ENCODE results near the gene DGKG. TPM values are rescaled to one million over a fixed set of nuclear protein-coding genes. Genes with fewer than 3 reads are reported as not detected.

DGKG gene
- total and polyA plus RNA-seq, 9 of the 15 experiments (the other 6 are each of a cell fraction or from before 2014, with no cell fraction given) = 0.01 to 0.36 (median 0.15) TPM

DNA sequence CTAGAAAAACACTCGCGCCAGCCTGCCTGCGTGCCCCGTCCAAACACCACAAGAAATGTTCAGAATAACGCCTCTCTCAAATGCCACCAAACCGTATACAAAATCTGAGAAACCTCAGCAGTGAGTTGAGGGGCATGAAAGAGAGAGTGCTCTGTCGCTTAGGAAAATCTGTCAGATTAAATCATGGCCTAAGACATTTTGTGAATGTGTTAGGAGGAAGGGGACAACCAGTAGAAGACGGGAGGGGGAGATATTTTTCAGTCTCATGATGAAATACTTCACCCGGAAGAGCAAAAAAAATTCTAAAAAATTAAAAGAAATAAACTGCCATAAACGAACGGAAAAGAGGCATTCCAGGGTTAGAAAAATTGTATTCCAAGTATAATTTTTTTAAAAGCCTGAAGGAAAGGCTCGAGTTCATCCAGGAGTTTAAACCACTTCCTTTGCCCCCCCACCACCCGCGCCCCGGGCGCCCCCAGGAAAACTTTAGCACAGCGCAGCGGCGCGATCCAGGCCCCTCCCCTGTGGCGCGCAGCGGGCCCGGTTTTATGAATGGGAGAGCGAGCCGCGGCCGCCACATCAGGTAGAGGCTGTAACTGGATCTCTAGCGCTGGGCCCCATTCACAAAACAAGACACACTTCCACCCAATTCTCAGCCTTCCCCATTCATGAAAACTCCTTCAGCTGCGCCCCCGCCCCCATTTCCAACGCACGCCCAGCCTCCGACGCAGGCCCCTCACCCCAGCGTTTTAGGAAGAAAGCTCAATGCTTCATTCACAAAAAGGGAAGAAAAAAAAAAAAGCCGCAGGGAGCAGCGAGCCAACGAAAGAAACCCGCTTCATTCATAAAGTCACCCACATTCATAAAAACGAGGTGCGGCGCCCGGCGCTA is 254.6 kb downstream of the DGKG start:
- no peak for FAIRE-seq
- Histone ChIP-seq H2AFZ (ENCODE audit: low read depth, low read length) (peak overlapping the region; percentile 80; the same call in 1 of the 2 replicates), H3K36me3 (ENCODE audit: control insufficient read depth, insufficient read depth, low read length) (peaks cover 9% of the 10 kb centered on the region; the same call in 1 of the 3 replicates), H3K4me1 (replicated peaks in 1 of 2; ENCODE audit: control insufficient read depth in 2 of 2, insufficient read depth in 2 of 2, low read length in 2 of 2) (peaks cover 16 to 26% of the 10 kb centered on the region in 2 experiments), H3K9me3 (replicated peaks; ENCODE audit: control insufficient read depth, insufficient read depth, low read depth, low read length) (no peaks in the 10 kb centered on the region), H3K9ac (ENCODE audit: insufficient read depth in 1 of 2, low read depth in 2 of 2, low read length in 2 of 2) (peak overlapping the region; percentile 65 to 94; a peak in 3 of 4 replicates), H3K27ac (ENCODE audit: extremely low read depth, low read depth, low read length) (peak overlapping the region; percentile 82; the same call in 2 of the 3 replicates), H4K20me1 (replicated peaks; ENCODE audit: control insufficient read depth, insufficient read depth, low read length) (no peaks in the 10 kb centered on the region), H3K27me3 (ENCODE audit: control insufficient read depth in 2 of 2, insufficient read depth in 2 of 2, low read length in 2 of 2) (peaks cover under 1 to 1% of the 10 kb centered on the region in 2 experiments; a peak in 3 of 5 replicates), H3K4me2 (ENCODE audit: insufficient read depth, low read length) (peak overlapping the region; percentile 71), H3K9me1 (ENCODE audit: control insufficient read depth, insufficient read depth, low read length) (no peaks in the 10 kb centered on the region), H3K79me2 (ENCODE audit: control insufficient read depth, insufficient read depth, low read length) (peaks cover 25% of the 10 kb centered on the region), H3K4me3 (peak overlapping the region; percentile 75)
- ATAC-seq = peak; percentile 65
- in situ Hi-C loops (cut with MboI) (no loop called here), intact Hi-C loops (cut with micrococcal nuclease) (loop anchor here (5.0 kb wide), 1 partner anchor 105 kb away; no protein-coding TSS in a partner anchor)
- WGBS (ENCODE audit: insufficient coverage, low coverage, missing lambda C conversion rate) = 1% methylated on average over 35 of the region's 45 CpGs
- ChIA-PET CTCF (ENCODE audit: low intra/inter-chr PET ratio) (no interaction called here), POLR2A (interaction anchor here (0.7 to 4.0 kb wide), 5 partner anchors 11 to 175 kb away, joined by 3 to 34 read pairs (median 4); no protein-coding TSS in a partner anchor)
- no TSS peak for BruUV-seq (replicated peaks)
- DNase-seq (ENCODE audit: extremely low read depth in 1 of 4, low spot score in 3 of 4) = peak; percentile 43 to 82 (median 65)
- TF ChIP-seq ZBTB8A (IDR thresholded peaks at IDR 0.05; ENCODE audit: partially characterized antibody) = no peak
- TF ChIP-seq, protein P1, sequence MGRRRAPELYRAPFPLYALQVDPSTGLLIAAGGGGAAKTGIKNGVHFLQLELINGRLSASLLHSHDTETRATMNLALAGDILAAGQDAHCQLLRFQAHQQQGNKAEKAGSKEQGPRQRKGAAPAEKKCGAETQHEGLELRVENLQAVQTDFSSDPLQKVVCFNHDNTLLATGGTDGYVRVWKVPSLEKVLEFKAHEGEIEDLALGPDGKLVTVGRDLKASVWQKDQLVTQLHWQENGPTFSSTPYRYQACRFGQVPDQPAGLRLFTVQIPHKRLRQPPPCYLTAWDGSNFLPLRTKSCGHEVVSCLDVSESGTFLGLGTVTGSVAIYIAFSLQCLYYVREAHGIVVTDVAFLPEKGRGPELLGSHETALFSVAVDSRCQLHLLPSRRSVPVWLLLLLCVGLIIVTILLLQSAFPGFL (CRISPR knock-in tag; IDR thresholded peaks at IDR 0.05) = no peak
- TF ChIP-seq SMARCA5 (IDR thresholded peaks at IDR 0.05) = no peak
- TF ChIP-seq CBX1 (IDR thresholded peaks at IDR 0.05; ENCODE audit: low read depth) = no peak
- TF ChIP-seq ZNF436 (CRISPR knock-in tag; IDR thresholded peaks at IDR 0.05) = no peak
- TF ChIP-seq ARNT (IDR thresholded peaks at IDR 0.05) = no peak
- no peak for TF ChIP-seq KLF6 (CRISPR knock-in tag; IDR thresholded peaks at IDR 0.05; ENCODE audit: borderline replicate concordance)
- TF ChIP-seq TOE1 (IDR thresholded peaks at IDR 0.05; ENCODE audit: borderline replicate concordance) = no peak
- TF ChIP-seq TOE1 (CRISPR knock-in tag; IDR thresholded peaks at IDR 0.05; ENCODE audit: borderline replicate concordance, low read depth) = no peak
- TF ChIP-seq HNRNPUL1 (IDR thresholded peaks at IDR 0.05; ENCODE audit: low read length) = no peak
- TF ChIP-seq MYNN (IDR thresholded peaks at IDR 0.05) = no peak
- no peak for TF ChIP-seq MYNN (CRISPR knock-in tag; IDR thresholded peaks at IDR 0.05)
- TF ChIP-seq FOXA3 (CRISPR knock-in tag; conservative IDR thresholded peaks at IDR 0.05 in 1 of 2, IDR thresholded peaks at IDR 0.05 in 1 of 2) = no peak
- TF ChIP-seq NR4A1 (CRISPR knock-in tag; IDR thresholded peaks at IDR 0.05) = no peak
- TF ChIP-seq NR4A1 (tag; IDR thresholded peaks at IDR 0.05) = no peak
- peak; percentile 77 for TF ChIP-seq POLR2G (IDR thresholded peaks at IDR 0.05; ENCODE audit: low read depth, low read length)
- TF ChIP-seq TAF9B (IDR thresholded peaks at IDR 0.05; ENCODE audit: partially characterized antibody) = no peak
- peak; percentile 69 for TF ChIP-seq CXXC5 (CRISPR knock-in tag; IDR thresholded peaks at IDR 0.05)
- no peak for TF ChIP-seq ASH1L (IDR thresholded peaks at IDR 0.05; ENCODE audit: borderline replicate concordance, low read depth, partially characterized antibody)
- TF ChIP-seq, protein P2, sequence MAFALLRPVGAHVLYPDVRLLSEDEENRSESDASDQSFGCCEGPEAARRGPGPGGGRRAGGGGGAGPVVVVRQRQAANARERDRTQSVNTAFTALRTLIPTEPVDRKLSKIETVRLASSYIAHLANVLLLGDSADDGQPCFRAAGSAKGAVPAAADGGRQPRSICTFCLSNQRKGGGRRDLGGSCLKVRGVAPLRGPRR (CRISPR knock-in tag; IDR thresholded peaks at IDR 0.05) = no peak
- TF ChIP-seq TGIF2 (CRISPR knock-in tag; IDR thresholded peaks at IDR 0.05) = no peak
- no peak for TF ChIP-seq ZNF77 (CRISPR knock-in tag; IDR thresholded peaks at IDR 0.05)
- no peak for TF ChIP-seq SIN3B (IDR thresholded peaks at IDR 0.05; ENCODE audit: low read depth)
